Measurements from ENCODE around the gene RCC2.

Gene RCC2

GRCh38 chr1:17441993-17442357 is 2.5 kb upstream of the RCC2 start:
- no peak for DNase-seq

GRCh38 chr1:17441265-17441992 is 2.0 kb upstream of the RCC2 start:
- DNase-seq, result no peak

GRCh38 chr1:17440827-17441168 is 1.3 kb upstream of the RCC2 start:
- no peak for DNase-seq

GRCh38 chr1:17440074-17440826 is 773 bp upstream of the RCC2 start:
- no peak for DNase-seq

GRCh38 chr1:17438318-17439249 is 893 bp downstream of the RCC2 start:
- no peak for DNase-seq

GRCh38 chr1:17437580-17438317 is 1.7 kb downstream of the RCC2 start:
- DNase-seq, result no peak

GRCh38 chr1:17437260-17437579 is 2.3 kb downstream of the RCC2 start:
- no peak for DNase-seq

- DNase-seq, result no peak
Measured at GRCh38 chr1:17436380-17437174, 2.9 kb downstream of the RCC2 start.

GRCh38 chr1:17434601-17435000 is 4.9 kb downstream of the RCC2 start:
- no peak for DNase-seq

- no peak for DNase-seq
Measured at GRCh38 chr1:17434016-17434415, 5.5 kb downstream of the RCC2 start.

- no peak for DNase-seq
Measured at GRCh38 chr1:17433261-17433660, 6.2 kb downstream of the RCC2 start.

GRCh38 chr1:17432412-17432811 is 7.1 kb downstream of the RCC2 start:
- no peak for DNase-seq

- DNase-seq, result no peak
Measured at GRCh38 chr1:17429183-17429582, 10.3 kb downstream of the RCC2 start.

GRCh38 chr1:17427696-17428660 is 11.5 kb downstream of the RCC2 start:
- DNase-seq, result no peak

- no peak for DNase-seq
Measured at GRCh38 chr1:17425806-17426600, 13.5 kb downstream of the RCC2 start.

- no peak for DNase-seq
Measured at GRCh38 chr1:17423781-17424245, 15.7 kb downstream of the RCC2 start.

GRCh38 chr1:17422461-17422860 is 17.0 kb downstream of the RCC2 start:
- DNase-seq, result no peak

- DNase-seq, result no peak
Measured at GRCh38 chr1:17420391-17420918, 19.0 kb downstream of the RCC2 start.

- no peak for DNase-seq
Measured at GRCh38 chr1:17419626-17420328, 19.7 kb downstream of the RCC2 start.

Measured in SIG-M5 (cell line).